Upper lobe of left lung (tissue), 6 donors: Measurements from ENCODE around the gene FUT9. TPM values are rescaled to one million over a fixed set of nuclear protein-coding genes. Genes with fewer than 3 reads are reported as not detected.

ENCODE experiments used
- ATAC-seq, 2 donors: fragments of 200-7000 bp; cut with Tn5 transposase; one replicate each; pipeline ENCODE4 v1.9.1; 2022; ENCODE audit warnings: mild to moderate bottlenecking in 2 of 2, moderate library complexity in 2 of 2; ENCODE audit not compliant: low FRiP score in 2 of 2
- DNase-seq, 2 donors: peaks; one replicate each; pipeline ENCODE4 v3.0.0-alpha.2; 2019 to 2020
- H3K27ac ChIP-seq, 4 donors: fragments of 200-600 bp; sonication (generic); one replicate each; pipeline ENCODE4 v1.5.1; 2016 to 2019
- H3K27me3 ChIP-seq, 4 donors: fragments of 200-600 bp; sonication (generic); one replicate each; pipeline ENCODE4 v1.5.1; 2017 to 2019
- H3K36me3 ChIP-seq, 4 donors: fragments of 200-600 bp; sonication (generic); one replicate each; pipeline ENCODE4 v1.5.1; 2016 to 2019
- H3K4me1 ChIP-seq, 4 donors: fragments of 200-600 bp; sonication (generic); one replicate each; pipeline ENCODE4 v1.5.1; 2018 to 2019
- H3K4me3 ChIP-seq, 4 donors: fragments of 200-600 bp; sonication (generic); one replicate each; pipeline ENCODE4 v1.5.1; 2017 to 2019; ENCODE audit warnings: mild to moderate bottlenecking in 2 of 4, moderate library complexity in 1 of 4
- H3K9me3 ChIP-seq, 4 donors: fragments of 200-600 bp; sonication (generic); one replicate each; pipeline ENCODE4 v1.5.1; 2018 to 2019
- EP300 ChIP-seq, 4 donors: sonication (generic); formaldehyde crosslinking; IDR thresholded peaks; one replicate each; pipeline ENCODE4 v1.5.1; 2017; ENCODE audit warnings: antibody characterized with exemption in 4 of 4, control low read depth in 2 of 4
- POLR2A ChIP-seq, 4 donors: fragments of 450-650 bp; IDR thresholded peaks; one replicate each; pipeline ENCODE4 v1.5.1; 2016 to 2017; ENCODE audit warnings: antibody characterized with exemption in 4 of 4, mild to moderate bottlenecking in 2 of 4
- POLR2AphosphoS5 ChIP-seq, 2 donors: sonication (generic); formaldehyde crosslinking; IDR thresholded peaks; one replicate each; pipeline ENCODE4 v1.5.1; 2017; ENCODE audit warnings: antibody characterized with exemption in 2 of 2
- WGBS, 2 donors: methylation state at CpG; one replicate each; pipeline ENCODE4 v1.1.5; 2017 to 2018; 5-methylcytosine and 5-hydroxymethylcytosine counted together
- total RNA-seq, 6 donors: library from RNA; depleted of rRNA in 4 of 6; stranded (reverse); fragments of >200 nt in 4 of 6; gene quantifications; one replicate each; pipeline versions ENCODE4 v1.1.0 to v1.2.1, GENCODE V29; 2016 to 2021
- TF ChIP-seq, protein P1 (sequence below), 6 experiments: fragments of 450-650 bp in 4 of 6; fragments of 200-600 bp in 2 of 6; sonication (generic) in 2 of 6; IDR thresholded peaks; one replicate each; pipeline ENCODE4 v1.5.1; 2016 to 2019; ENCODE audit warnings: antibody characterized with exemption in 6 of 6
- donor health status: DM: no; HTN: no; CAD: no; lungs with moderate emphysema.
- donor health status: DM: no; HTN: yes; CAD: no; lungs with severe emphysema.

The FUT9 gene
- not detected for total RNA-seq

GRCh38 chr6:96015518-96016333 lies at the start of gene FUT9:
FUT9 (plus strand) TSS chr6:96015974; CDS start chr6:96203156, 187,182 bp downstream.
- H3K9me3 ChIP-seq = no peaks in the 10 kb centered on the region
- TF ChIP-seq, protein P1, sequence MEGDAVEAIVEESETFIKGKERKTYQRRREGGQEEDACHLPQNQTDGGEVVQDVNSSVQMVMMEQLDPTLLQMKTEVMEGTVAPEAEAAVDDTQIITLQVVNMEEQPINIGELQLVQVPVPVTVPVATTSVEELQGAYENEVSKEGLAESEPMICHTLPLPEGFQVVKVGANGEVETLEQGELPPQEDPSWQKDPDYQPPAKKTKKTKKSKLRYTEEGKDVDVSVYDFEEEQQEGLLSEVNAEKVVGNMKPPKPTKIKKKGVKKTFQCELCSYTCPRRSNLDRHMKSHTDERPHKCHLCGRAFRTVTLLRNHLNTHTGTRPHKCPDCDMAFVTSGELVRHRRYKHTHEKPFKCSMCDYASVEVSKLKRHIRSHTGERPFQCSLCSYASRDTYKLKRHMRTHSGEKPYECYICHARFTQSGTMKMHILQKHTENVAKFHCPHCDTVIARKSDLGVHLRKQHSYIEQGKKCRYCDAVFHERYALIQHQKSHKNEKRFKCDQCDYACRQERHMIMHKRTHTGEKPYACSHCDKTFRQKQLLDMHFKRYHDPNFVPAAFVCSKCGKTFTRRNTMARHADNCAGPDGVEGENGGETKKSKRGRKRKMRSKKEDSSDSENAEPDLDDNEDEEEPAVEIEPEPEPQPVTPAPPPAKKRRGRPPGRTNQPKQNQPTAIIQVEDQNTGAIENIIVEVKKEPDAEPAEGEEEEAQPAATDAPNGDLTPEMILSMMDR (IDR thresholded peaks at IDR 0.05) = no peak
- TF ChIP-seq POLR2AphosphoS5 (IDR thresholded peaks at IDR 0.05) = no peak
- no peak for TF ChIP-seq EP300 (IDR thresholded peaks at IDR 0.05)
- TF ChIP-seq POLR2A (IDR thresholded peaks at IDR 0.05) = no peak
- peaks cover 0 to 8% (median 2%) of the 10 kb centered on the region in 4 donors for H3K27me3 ChIP-seq
- WGBS, 2 donors = 6 to 7% methylated on average over 52 to 55 of the region's 62 CpGs
- no peak within 1 kb of the TSS for H3K27ac ChIP-seq
- peak in 1 of 2 donors; percentile 79 for DNase-seq
- H3K4me3 ChIP-seq = no peak within 1 kb of the TSS
- H3K36me3 ChIP-seq = no peaks in the 10 kb centered on the region
- peaks cover 0 to 4% (median 1%) of the 10 kb centered on the region in 4 donors for H3K4me1 ChIP-seq
- peak in 1 of 2 donors; percentile 28 for ATAC-seq

DNA sequence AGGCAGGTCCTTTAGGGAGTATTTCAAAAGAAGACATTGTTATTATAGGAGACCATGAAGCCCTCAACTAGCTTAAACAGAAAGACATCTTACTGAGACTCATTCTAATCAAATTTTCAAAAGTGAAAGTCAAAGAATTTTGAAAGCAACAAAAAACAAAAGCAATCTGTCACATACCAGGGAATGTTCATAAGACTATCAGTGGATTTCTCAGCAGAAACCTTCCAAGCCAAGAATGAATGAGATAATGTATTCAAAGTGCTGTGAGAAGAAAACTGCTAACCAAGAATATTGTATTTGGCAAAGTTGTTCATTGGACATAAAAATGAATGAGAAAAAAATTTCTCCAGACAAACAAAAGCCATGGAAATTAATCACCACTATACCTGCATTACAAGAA lies 48.2 kb upstream of the FUT9 start:
- Histone ChIP-seq H3K4me1 (no peaks in the 10 kb centered on the region), H3K27me3 (no peaks in the 10 kb centered on the region), H3K27ac (no peak overlapping the region), H3K9me3 (peaks cover 0 to 6% (median 2%) of the 10 kb centered on the region in 4 donors), H3K36me3 (no peaks in the 10 kb centered on the region), H3K4me3 (no peak overlapping the region)
- no peak for DNase-seq
- no peak for TF ChIP-seq POLR2AphosphoS5 (IDR thresholded peaks at IDR 0.05)
- TF ChIP-seq POLR2A (IDR thresholded peaks at IDR 0.05) = no peak
- TF ChIP-seq, protein P1 (IDR thresholded peaks at IDR 0.05) = no peak
- TF ChIP-seq EP300 (IDR thresholded peaks at IDR 0.05) = no peak
- ATAC-seq = no peak

GRCh38 chr6:95973976-95974375 lies 41.8 kb upstream of the FUT9 start:
- H3K36me3 ChIP-seq = no peaks in the 10 kb centered on the region
- 48 to 53% methylated on average over 3 of the region's 3 CpGs for WGBS, 2 donors
- no peak overlapping the region for H3K4me3 ChIP-seq
- no peaks in the 10 kb centered on the region for H3K9me3 ChIP-seq
- DNase-seq = peak in 1 of 2 donors; percentile 19
- ATAC-seq = no peak
- TF ChIP-seq EP300 (IDR thresholded peaks at IDR 0.05) (no peak), POLR2A (IDR thresholded peaks at IDR 0.05) (no peak), POLR2AphosphoS5 (IDR thresholded peaks at IDR 0.05) (no peak)
- TF ChIP-seq, protein P1 (IDR thresholded peaks at IDR 0.05) = no peak
- no peaks in the 10 kb centered on the region for H3K27me3 ChIP-seq
- H3K4me1 ChIP-seq = no peaks in the 10 kb centered on the region
- H3K27ac ChIP-seq = no peak overlapping the region

GRCh38 chr6:95978230-95978629 lies 37.5 kb upstream of the FUT9 start:
- no peak overlapping the region for H3K27ac ChIP-seq
- 64 to 67% methylated on average over 2 of the region's 2 CpGs for WGBS, 2 donors
- no peaks in the 10 kb centered on the region for H3K9me3 ChIP-seq
- no peak for ATAC-seq
- H3K4me3 ChIP-seq = no peak overlapping the region
- no peaks in the 10 kb centered on the region for H3K27me3 ChIP-seq
- no peaks in the 10 kb centered on the region for H3K4me1 ChIP-seq
- H3K36me3 ChIP-seq = no peaks in the 10 kb centered on the region
- no peak for TF ChIP-seq EP300 (IDR thresholded peaks at IDR 0.05)
- TF ChIP-seq POLR2AphosphoS5 (IDR thresholded peaks at IDR 0.05) = no peak
- TF ChIP-seq, protein P1 (IDR thresholded peaks at IDR 0.05) = no peak
- no peak for DNase-seq

DNA sequence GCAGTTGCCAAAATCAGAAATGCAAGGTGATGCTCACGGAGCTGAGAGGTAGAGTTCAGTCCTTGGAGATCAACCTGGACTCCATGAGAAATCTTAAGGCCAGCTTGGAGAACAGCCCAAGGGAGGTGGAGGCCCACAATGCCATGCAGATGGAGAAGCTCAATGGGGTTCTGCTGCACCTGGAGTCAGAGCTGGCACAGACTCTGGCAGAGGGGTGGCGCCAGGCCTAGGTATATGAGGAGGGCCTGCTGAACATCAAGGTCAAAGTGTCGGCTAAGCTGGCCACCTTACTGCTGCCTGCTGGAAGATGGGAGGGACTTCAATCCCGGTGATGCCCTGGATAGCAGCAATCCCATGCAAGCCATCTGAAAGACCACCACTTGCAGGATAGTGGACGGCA lies 23.9 kb upstream of the FUT9 start:
- TF ChIP-seq, protein P1 (IDR thresholded peaks at IDR 0.05) = no peak
- TF ChIP-seq EP300 (IDR thresholded peaks at IDR 0.05) (no peak), POLR2AphosphoS5 (IDR thresholded peaks at IDR 0.05) (no peak), POLR2A (IDR thresholded peaks at IDR 0.05) (no peak)
- no peak overlapping the region for H3K27ac ChIP-seq
- H3K4me3 ChIP-seq = no peak overlapping the region
- no peak for ATAC-seq
- WGBS, 2 donors = 88 to 94% methylated on average over 4 to 5 of the region's 5 CpGs
- H3K27me3 ChIP-seq = no peaks in the 10 kb centered on the region
- no peaks in the 10 kb centered on the region for H3K36me3 ChIP-seq
- H3K9me3 ChIP-seq = peaks cover 0 to 15% (median 8%) of the 10 kb centered on the region in 4 donors
- no peaks in the 10 kb centered on the region for H3K4me1 ChIP-seq
- DNase-seq = no peak
